VCaP (cell line): ENCODE measurements around the gene EARS2.

Experiments used
- H3K27ac ChIP-seq: fragments of 450-650 bp; 2 replicates; pipeline ENCODE4 v1.5.1; 2017
- CTCF ChIP-seq: fragments of 450-650 bp; conservative IDR thresholded peaks from 2 replicates; pipeline ENCODE4 v1.5.1; 2017; ENCODE audit warnings: mild to moderate bottlenecking, moderate library complexity

Gene EARS2

GRCh38 chr16:23523876-23524385 lies 33.2 kb downstream of the EARS2 start:
- TF ChIP-seq CTCF = no peak
- no peak overlapping the region for H3K27ac ChIP-seq

GRCh38 chr16:23523321-23523720 lies 33.8 kb downstream of the EARS2 start:
- no peak for TF ChIP-seq CTCF

GRCh38 chr16:23521965-23522364 lies 35.2 kb downstream of the EARS2 start:
- TF ChIP-seq CTCF = no peak
- H3K27ac ChIP-seq = no peak overlapping the region

More at GRCh38 chr16:23523321-23523720, 33.8 kb downstream of the EARS2 start:
- no peak overlapping the region for H3K27ac ChIP-seq

GRCh38 chr16:23521037-23521743 lies 36.0 kb downstream of the EARS2 start:
- TF ChIP-seq CTCF = no peak
- H3K27ac ChIP-seq = no peak overlapping the region

GRCh38 chr16:23520500-23520899 lies 36.6 kb downstream of the EARS2 start:
- TF ChIP-seq CTCF = no peak

GRCh38 chr16:23519282-23519681 lies 37.9 kb downstream of the EARS2 start:
- H3K27ac ChIP-seq = no peak overlapping the region
- no peak for TF ChIP-seq CTCF

More at GRCh38 chr16:23520500-23520899, 36.6 kb downstream of the EARS2 start:
- no peak overlapping the region for H3K27ac ChIP-seq

- H3K27ac ChIP-seq = no peak overlapping the region
- no peak for TF ChIP-seq CTCF
Observed at GRCh38 chr16:23518435-23518891, 38.7 kb downstream of the EARS2 start.
